HG02588 (cell line): Measurements from ENCODE around the gene CTNNBIP1.

ENCODE experiments used
- ATAC-seq: cut with Tn5 transposase; IDR thresholded peaks from one replicate; pipeline ENCODE4 v1.9.1; 2021; ENCODE audit warnings: mild to moderate bottlenecking, moderate library complexity; ENCODE audit not compliant: unreplicated experiment

Gene CTNNBIP1

DNA sequence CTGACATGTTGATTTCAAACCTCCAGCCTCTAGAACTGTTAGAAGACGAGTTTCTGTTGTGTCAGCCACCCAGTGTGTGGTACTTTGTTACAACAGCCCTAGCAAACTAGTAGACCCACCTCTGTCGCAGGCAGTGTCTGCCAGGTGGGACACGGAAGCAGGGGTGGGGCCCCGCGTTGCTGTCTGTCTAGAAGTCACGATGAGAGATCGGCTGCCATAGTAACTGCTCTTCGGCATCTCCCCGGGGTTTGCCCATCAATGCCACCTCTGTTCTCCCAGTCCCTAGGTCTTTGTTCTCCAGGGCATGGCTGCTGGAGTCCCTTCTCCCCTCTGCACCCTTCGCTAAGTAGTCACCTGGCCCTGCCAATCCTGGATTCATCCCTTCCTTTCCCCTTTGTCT, 71.1 kb downstream of the CTNNBIP1 start:
- ATAC-seq, result no peak

DNA sequence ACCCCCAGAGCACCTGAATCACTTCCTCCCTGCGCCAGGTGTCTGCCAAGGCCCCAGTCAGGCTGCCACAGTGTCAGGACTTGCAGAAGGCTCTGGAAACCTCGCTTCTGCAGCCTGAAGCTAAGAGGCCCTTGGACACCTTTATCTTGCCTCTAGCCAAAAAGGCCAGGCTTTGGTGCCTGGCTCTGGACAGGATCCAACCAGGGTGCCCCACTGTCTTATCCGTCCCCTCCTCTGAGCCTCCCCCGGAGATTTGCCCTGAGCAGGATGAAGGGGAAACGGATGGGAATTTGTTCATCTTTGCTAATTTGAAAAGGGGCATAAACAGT, 73.5 kb downstream of the CTNNBIP1 start:
- ATAC-seq, result no peak

- no peak for ATAC-seq
Measured at GRCh38 chr1:9835758-9836631, 74.1 kb downstream of the CTNNBIP1 start.

DNA sequence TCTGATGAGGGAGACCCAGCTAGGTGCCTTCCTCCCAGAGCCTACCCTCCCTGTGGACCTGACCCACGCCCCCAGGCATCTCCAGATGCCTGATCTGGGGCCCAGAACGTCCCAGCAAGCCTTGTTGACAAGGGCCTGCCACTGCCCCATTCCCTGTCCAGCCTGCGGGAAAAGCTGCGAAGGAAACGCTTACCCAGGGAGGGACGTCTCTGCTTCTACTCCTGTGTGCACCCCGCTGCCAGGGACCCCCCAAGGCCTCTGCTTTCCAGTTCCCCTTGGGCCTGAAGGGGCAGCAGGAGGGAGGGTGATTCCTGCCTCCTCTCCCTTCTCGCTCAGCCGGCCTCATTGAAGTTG, 74.7 kb downstream of the CTNNBIP1 start:
- no peak for ATAC-seq

DNA sequence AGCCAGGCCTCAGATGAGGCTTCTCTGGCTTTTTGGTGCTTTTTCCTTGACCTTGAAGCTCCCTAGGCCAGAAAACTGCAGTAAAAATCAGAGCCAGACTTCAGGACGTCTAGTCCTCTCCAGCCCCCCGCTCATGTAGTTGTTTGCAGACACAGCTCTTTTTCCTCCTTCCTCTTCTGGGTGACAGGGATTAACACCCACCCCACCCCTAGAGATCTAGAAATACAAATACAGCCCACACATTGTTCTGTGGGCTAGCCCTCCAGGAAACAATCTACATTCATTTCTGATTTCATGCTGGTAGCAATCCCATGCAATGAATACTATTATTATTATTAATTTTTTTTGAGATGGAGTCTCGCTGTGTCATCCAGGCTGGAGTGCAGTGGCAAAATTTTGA, 76.4 kb downstream of the CTNNBIP1 start:
- no peak for ATAC-seq

GRCh38 chr1:9827558-9828185, 82.4 kb downstream of the CTNNBIP1 start:
- no peak for ATAC-seq

- ATAC-seq, result no peak
Measured at GRCh38 chr1:9826616-9827015, 83.5 kb downstream of the CTNNBIP1 start.

DNA sequence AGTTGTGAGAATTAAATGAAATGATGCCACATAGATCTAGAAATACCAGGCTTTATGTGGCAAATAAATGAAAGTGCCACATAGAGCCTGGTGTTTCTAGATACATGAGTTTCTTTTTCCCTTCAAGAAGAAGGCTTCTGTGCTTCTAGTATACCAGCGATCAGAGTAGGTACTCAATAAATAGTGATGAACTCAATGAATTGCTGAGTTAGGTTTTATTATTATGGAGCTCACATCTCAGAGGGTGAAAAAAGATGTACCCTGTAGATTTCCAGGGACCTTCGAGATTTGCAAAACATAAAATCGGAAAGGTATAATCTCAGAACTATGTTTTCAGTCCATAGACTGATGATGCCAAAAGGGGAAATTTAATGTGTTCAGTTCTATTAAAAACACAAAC, 84.0 kb downstream of the CTNNBIP1 start:
- ATAC-seq, result no peak

DNA sequence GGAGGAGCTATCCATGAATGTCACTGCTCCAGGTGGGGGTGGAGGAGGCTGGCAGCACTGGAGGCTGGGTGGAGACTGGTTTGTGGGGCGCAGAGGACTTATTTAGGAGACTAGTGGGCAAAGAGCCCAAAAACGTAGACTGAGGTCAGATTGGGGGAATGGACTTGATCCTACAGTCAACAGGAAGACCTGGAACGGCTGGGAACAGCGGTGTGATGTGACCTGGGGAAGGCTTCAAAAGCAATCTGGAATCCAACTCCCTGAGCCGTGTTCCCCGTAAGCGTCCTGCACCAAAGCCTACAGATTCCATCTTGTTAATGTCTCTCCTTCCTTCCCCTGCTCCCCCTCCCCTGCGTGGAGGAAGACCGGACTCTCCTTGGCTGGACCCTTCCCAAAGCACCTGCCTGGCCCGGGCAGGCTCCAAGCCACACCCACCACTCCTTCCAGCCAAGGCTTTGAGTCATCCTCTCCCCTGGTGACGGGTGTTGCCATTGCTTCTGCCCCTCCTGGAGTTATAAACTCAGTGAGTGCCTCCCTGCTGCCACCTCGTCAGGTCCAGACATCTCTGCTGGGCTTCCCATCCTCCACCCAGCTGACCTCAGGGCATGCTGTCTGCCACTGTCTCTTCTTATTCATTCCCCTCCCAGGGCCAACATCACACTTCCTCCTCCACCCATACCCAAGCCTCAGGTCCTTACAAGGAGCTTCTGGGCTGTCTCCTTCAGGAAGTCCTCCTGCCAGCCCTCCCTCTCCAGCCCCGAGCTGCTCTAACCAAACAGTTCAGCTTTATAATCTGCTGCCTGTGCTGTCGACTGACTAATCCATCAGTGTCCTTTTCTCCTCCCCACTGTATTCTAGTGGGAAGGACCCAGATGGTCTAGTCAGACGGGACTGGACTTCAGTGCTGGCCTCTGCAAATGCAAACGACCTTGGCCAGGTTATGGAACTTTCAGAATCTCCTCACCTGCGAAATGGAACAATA, 84.7 kb downstream of the CTNNBIP1 start:
- ATAC-seq, result no peak

- no peak for ATAC-seq
Measured at GRCh38 chr1:9824702-9825089, 85.4 kb downstream of the CTNNBIP1 start.

DNA sequence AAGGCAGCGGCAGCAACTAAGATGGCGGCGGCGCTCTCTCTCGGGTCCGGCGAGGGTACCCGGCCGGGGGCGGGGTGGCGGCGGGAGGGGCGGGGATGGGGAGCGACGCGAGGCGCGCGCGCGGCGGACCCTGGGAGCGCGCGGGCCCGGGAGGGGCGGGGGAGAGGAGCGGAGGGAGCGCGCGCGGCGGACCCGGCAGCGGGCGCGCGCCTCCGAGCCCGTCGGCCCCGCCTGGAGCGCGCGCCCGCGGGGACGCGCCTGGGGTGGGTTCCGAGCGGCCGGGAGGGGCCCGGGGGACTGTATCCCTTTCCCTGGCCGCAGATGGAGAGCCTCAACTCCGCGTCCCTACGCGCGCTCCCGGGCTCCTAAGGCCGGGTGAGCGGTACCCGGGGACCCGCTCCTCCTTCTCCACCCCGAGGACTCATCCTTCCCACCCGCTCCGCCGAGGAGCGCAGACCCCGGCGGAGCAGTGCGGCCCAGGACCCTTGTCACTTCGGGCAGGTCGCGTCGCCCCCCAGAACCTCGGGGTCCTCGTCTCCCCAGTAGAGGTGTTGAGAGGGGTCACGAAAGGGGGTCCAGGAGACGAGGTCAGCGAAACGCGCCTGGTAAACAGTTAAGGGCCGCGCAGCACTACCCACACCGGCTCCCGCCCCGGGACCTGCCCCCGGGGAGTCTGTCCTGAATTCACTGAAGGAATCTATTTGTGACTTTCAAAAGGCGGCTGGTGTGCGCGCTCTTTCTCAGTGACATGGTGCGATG, 85.9 kb downstream of the CTNNBIP1 start, which contains the start of gene CLSTN1:
Gene CLSTN1, minus strand, starts transcription at position 23 of the 759 bp plus-strand sequence. CDS start 232 bp downstream, outside the sequence.
- ATAC-seq, result peak; percentile 66

- ATAC-seq, result peak; percentile 28
Measured at GRCh38 chr1:9823693-9823942, 86.5 kb downstream of the CTNNBIP1 start.

GRCh38 chr1:9822897-9823692, 87.0 kb downstream of the CTNNBIP1 start:
- ATAC-seq, result no peak

DNA sequence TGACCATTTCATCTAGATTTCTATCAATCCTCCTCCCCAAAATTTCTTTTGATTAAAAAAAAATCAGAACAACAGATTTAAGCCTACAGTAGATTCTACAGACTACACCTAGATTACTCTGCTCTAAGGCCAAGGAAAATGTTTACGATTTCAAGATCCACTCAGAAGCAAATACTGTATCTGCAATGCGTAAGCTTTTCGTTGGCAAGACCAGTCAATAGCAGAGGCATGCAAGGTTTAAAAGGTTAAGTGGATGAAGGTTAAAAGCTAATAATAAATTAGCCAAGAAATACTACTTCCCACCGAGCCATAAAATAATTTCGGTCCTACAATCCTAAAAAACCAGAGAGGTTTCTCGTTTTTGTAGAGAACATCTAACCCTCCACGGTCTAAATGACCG, 87.6 kb downstream of the CTNNBIP1 start:
- no peak for ATAC-seq

- no peak for ATAC-seq
Measured at GRCh38 chr1:9821710-9822109, 88.4 kb downstream of the CTNNBIP1 start.

GRCh38 chr1:9820521-9820920, 89.5 kb downstream of the CTNNBIP1 start:
- ATAC-seq, result no peak

GRCh38 chr1:9817734-9818133, 92.3 kb downstream of the CTNNBIP1 start:
- no peak for ATAC-seq

GRCh38 chr1:9816199-9816598, 93.9 kb downstream of the CTNNBIP1 start:
- no peak for ATAC-seq

DNA sequence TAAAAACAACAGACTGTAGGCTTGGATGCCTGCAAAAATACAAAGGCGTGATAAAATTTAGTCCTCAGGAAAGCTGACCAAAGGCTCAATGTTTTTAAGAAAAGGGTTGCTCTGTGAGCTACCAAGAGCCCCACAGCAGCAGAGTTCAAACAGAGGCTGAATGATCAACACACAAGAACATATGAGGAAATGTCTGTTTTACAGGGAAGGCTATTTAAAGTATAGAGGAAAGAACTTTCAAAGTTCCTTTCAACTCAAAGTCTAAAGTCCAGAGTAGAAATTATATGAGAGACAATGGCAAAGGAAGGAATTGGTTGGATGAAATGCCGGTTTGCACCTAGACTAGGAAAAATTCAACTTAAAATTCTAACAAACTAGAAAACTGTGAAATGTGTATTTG, 94.9 kb downstream of the CTNNBIP1 start:
- ATAC-seq, result no peak

- no peak for ATAC-seq
Measured at GRCh38 chr1:9814619-9815018, 95.5 kb downstream of the CTNNBIP1 start.
